ENCODE data around the gene PDLIM1. TPM values are rescaled to one million over a fixed set of nuclear protein-coding genes. Genes with fewer than 3 reads are reported as not detected.

The PDLIM1 gene
- total and polyA plus RNA-seq, 2 of the 8 experiments (the other 6 are each of a cell fraction or from before 2014, with no cell fraction given): 169 to 245 TPM

DNA sequence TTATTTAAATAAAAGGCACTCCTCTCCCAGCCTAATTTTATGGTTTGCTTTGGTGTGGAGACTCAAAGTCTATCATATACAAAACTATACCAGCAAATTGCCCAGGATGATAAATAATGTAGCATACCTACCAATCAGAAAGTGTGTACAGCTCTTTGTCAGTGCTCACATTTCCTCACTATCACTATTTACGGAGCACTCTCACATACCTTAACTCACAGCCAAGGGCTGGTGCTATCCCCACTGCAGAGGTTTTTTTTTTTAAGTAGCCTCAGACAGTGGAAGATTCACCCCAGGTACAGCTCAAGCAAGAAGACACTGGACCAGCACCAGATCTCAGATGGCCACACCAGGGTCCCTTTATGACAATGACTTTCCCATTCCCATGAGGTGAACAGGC is 2.5 kb downstream of the PDLIM1 start:
- Histone ChIP-seq H2BK5ac (ENCODE audit: low read depth, low read length) (no peak overlapping the region), H4K91ac (replicated peaks; ENCODE audit: insufficient read length, low read length) (no peak overlapping the region), H4K20me1 (replicated peaks in 1 of 2; ENCODE audit: control insufficient read depth in 1 of 2, insufficient read depth in 2 of 2, low read length in 2 of 2) (peaks cover 2 to 9% of the 10 kb centered on the region in 2 experiments), H3K14ac (ENCODE audit: insufficient read length) (no peak overlapping the region), H3K79me1 (ENCODE audit: low read depth, low read length) (peaks cover 18% of the 10 kb centered on the region), H3K36me3 (ENCODE audit: control insufficient read depth in 2 of 4, insufficient read depth in 4 of 4, low read length in 3 of 4) (peaks cover 0 to 3% (median 0%) of the 10 kb centered on the region in 4 experiments; a peak in 1 of 8 replicates), H3K4me3 (ENCODE audit: extremely low read depth in 1 of 4, insufficient read depth in 2 of 4, low read depth in 3 of 4, low read length in 4 of 4) (peak overlapping the region in 1 of 4 experiments; percentile 93; a peak in 2 of 8 replicates), H4K8ac (ENCODE audit: extremely low read depth, insufficient read depth, low read length) (no peak overlapping the region), H3K23me2 (ENCODE audit: low read depth, low read length) (peaks cover 3% of the 10 kb centered on the region; the same call in 1 of the 2 replicates), H2AFZ (ENCODE audit: low read length) (no peak overlapping the region), H2AK5ac (ENCODE audit: low read depth, low read length) (no peak overlapping the region), H2BK15ac (ENCODE audit: low read length) (no peak overlapping the region), H4K5ac (ENCODE audit: insufficient read length, low read depth, low read length) (no peak overlapping the region), H3K4ac (replicated peaks; ENCODE audit: insufficient read length, low read depth, low read length) (no peak overlapping the region), H3K4me2 (ENCODE audit: insufficient read depth in 1 of 2, low read depth in 2 of 2, low read length in 2 of 2) (peak overlapping the region; percentile 84 to 98; a peak in 2 of 4 replicates), H3K4me1 (replicated peaks in 1 of 4; ENCODE audit: control insufficient read depth in 3 of 4, insufficient read depth in 4 of 4, low read length in 3 of 4) (peaks cover 5 to 15% (median 9%) of the 10 kb centered on the region in 4 experiments; a peak in 6 of 7 replicates), H3K27me3 (replicated peaks in 1 of 4; ENCODE audit: control insufficient read depth in 3 of 4, extremely low read depth in 1 of 4, insufficient read depth in 3 of 4, low read length in 3 of 4) (peaks cover 0 to 6% (median 4%) of the 10 kb centered on the region in 4 experiments; a peak in 5 of 7 replicates), H2BK20ac (ENCODE audit: low read length) (no peak overlapping the region), H3K79me2 (ENCODE audit: control insufficient read depth in 1 of 2, insufficient read depth in 2 of 2, low read length in 2 of 2) (peaks cover 39 to 65% of the 10 kb centered on the region in 2 experiments), H3K9ac (replicated peaks in 1 of 4; ENCODE audit: extremely low read depth in 1 of 4, low read depth in 3 of 4, low read length in 3 of 4) (no peak overlapping the region), H3K9me3 (ENCODE audit: insufficient read depth in 2 of 2, low read depth in 1 of 2, low read length in 1 of 2) (no peaks in the 10 kb centered on the region), H3K27ac (ENCODE audit: low read depth, low read length) (no peak overlapping the region), H2BK120ac (replicated peaks; ENCODE audit: low read depth, low read length) (no peak overlapping the region), H3K56ac (replicated peaks; ENCODE audit: insufficient read length, low read depth, low read length) (no peak overlapping the region), H3K18ac (ENCODE audit: extremely low read depth, low read length) (no peak overlapping the region), H3K23ac (ENCODE audit: insufficient read length) (no peak overlapping the region), H2BK12ac (ENCODE audit: low read depth, low read length) (no peak overlapping the region)
- no peak for TF ChIP-seq CHD1 (IDR thresholded peaks at IDR 0.05; ENCODE audit: low read depth, low read length)
- no peak for TF ChIP-seq SRF (IDR thresholded peaks at IDR 0.05; ENCODE audit: low read depth, low read length)
- TF ChIP-seq POU5F1 (IDR thresholded peaks at IDR 0.05; ENCODE audit: low read depth, low read length): no peak
- TF ChIP-seq POLR2A (IDR thresholded peaks at IDR 0.05; ENCODE audit: control extremely low read depth in 1 of 2, low read depth in 2 of 2, low read length in 2 of 2): no peak
- WGBS, 2 experiments (ENCODE audit: extremely low coverage in 1 of 2, insufficient coverage in 1 of 2, insufficient read length in 1 of 2, insufficient replicate concordance in 2 of 2, low coverage in 1 of 2, low lambda C conversion rate in 2 of 2, missing lambda C conversion rate in 1 of 2): 95% methylated on average over 1 of the region's 1 CpG; no CpG with 5 or more reads in 1 of the 2 experiments
- no peak for FAIRE-seq
- ChIA-PET POLR2A (ENCODE audit: partially characterized antibody) (interaction anchor here (0.6 to 2.8 kb wide), 4 partner anchors 10 to 53 kb away, joined by 3 to 18 read pairs (median 6); no protein-coding TSS in a partner anchor), CTCF (ENCODE audit: partially characterized antibody) (interaction anchor here (1.1 to 2.8 kb wide), 10 partner anchors 10 to 155 kb away, joined by 3 to 19 read pairs (median 4); no protein-coding TSS in a partner anchor)
- DNase-seq (ENCODE audit: low read depth in 1 of 2, low spot score in 2 of 2): no peak

Data from H1 (cell line).